GM23248 (cell line): ENCODE data around the gene BBOX1. TPM values are rescaled to one million over a fixed set of nuclear protein-coding genes. Genes with fewer than 3 reads are reported as not detected.
A peak's percentile ranks its signal among the peaks of the same experiment; 100 is the strongest.

Source experiments
- DNase-seq: peaks from one replicate; pipeline ENCODE4 v3.0.0-alpha.2; 2015
- H2AFZ ChIP-seq: fragments of 200-600 bp; sonication (generic); 2 replicates; pipeline ENCODE4 v1.6.1; 2016; ENCODE audit warnings: antibody characterized with exemption
- H3F3A ChIP-seq: fragments of 200-600 bp; sonication (generic); 2 replicates; pipeline ENCODE4 v1.6.1; 2016; ENCODE audit warnings: mild to moderate bottlenecking, antibody characterized with exemption, mixed run types; ENCODE audit not compliant: insufficient read depth
- H3K27ac ChIP-seq: fragments of 200-600 bp; sonication (generic); 2 replicates; pipeline ENCODE4 v1.5.1; 2016; ENCODE audit warnings: mild to moderate bottlenecking
- H3K27me3 ChIP-seq: fragments of 200-600 bp; sonication (generic); replicated peaks from 2 replicates; pipeline ENCODE4 v1.6.1; 2016; ENCODE audit warnings: mild to moderate bottlenecking; ENCODE audit not compliant: insufficient read depth
- H3K36me3 ChIP-seq: fragments of 200-600 bp; sonication (generic); 2 replicates; pipeline ENCODE4 v1.6.1; 2016; ENCODE audit warnings: low read depth, mild to moderate bottlenecking
- H3K4me1 ChIP-seq: fragments of 200-600 bp; sonication (generic); 2 replicates; pipeline ENCODE4 v1.6.1; 2016; ENCODE audit warnings: mild to moderate bottlenecking; ENCODE audit not compliant: insufficient read depth
- H3K4me2 ChIP-seq: fragments of 200-600 bp; sonication (generic); one replicate; pipeline ENCODE4 v1.6.1; 2016; ENCODE audit warnings: mild to moderate bottlenecking; ENCODE audit not compliant: unreplicated experiment
- H3K4me3 ChIP-seq: fragments of 200-600 bp; sonication (generic); 2 replicates; pipeline ENCODE4 v1.5.1; 2016; ENCODE audit warnings: mild to moderate bottlenecking
- H3K79me2 ChIP-seq: fragments of 200-600 bp; sonication (generic); 2 replicates; pipeline ENCODE4 v1.6.1; 2016; ENCODE audit warnings: mild to moderate bottlenecking; ENCODE audit not compliant: insufficient read depth
- H3K9ac ChIP-seq: fragments of 200-600 bp; sonication (generic); 2 replicates; pipeline ENCODE4 v1.6.1; 2016; ENCODE audit warnings: mild to moderate bottlenecking
- H3K9me2 ChIP-seq: fragments of 200-600 bp; sonication (generic); 2 replicates; pipeline ENCODE4 v1.6.1; 2016; ENCODE audit warnings: mixed run types, mild to moderate bottlenecking, moderate library complexity; ENCODE audit not compliant: insufficient read depth
- H3K9me3 ChIP-seq: fragments of 200-600 bp; sonication (generic); one replicate; pipeline ENCODE4 v1.6.1; 2017; ENCODE audit warnings: low read depth
- H4K20me1 ChIP-seq: fragments of 200-600 bp; sonication (generic); 2 replicates; pipeline ENCODE4 v1.6.0; 2016; ENCODE audit not compliant: insufficient read depth
- EZH2 ChIP-seq: fragments of 200-600 bp; sonication (generic); IDR thresholded peaks from 2 replicates; pipeline ENCODE4 v1.6.1; 2018; ENCODE audit warnings: antibody characterized with exemption, mild to moderate bottlenecking; ENCODE audit not compliant: insufficient read depth, poor library complexity, severe bottlenecking
- EZH2phosphoT487 ChIP-seq: fragments of 200-600 bp; sonication (generic); IDR thresholded peaks from 2 replicates; pipeline ENCODE4 v1.6.1; 2018; ENCODE audit warnings: antibody characterized with exemption, moderate library complexity, mild to moderate bottlenecking, low read depth; ENCODE audit not compliant: insufficient read depth
- WGBS, 2 experiments: methylation state at CpG; one replicate each; pipeline ENCODE4 v1.1.6; 2015 to 2017; ENCODE audit warnings: low lambda C conversion rate in 2 of 2, low coverage in 1 of 2; ENCODE audit errors: missing lambda C conversion rate in 2 of 2; 5-methylcytosine and 5-hydroxymethylcytosine counted together
- in situ Hi-C: fragments of 300-500 bp; cut with MboI; formaldehyde crosslinking; loops from 2 replicates; pipeline ENCODE4 v1.15.0; 2020
- polyA plus RNA-seq: library from polyadenylated mRNA; unstranded; fragments of >200 nt; fragmentation: Nextera tagmentation; extraction: Ambion mirVana; gene quantifications from 2 replicates; pipeline ENCODE4 v1.2.1, GENCODE V29; 2016
- total RNA-seq: library from RNA; depleted of rRNA; stranded (reverse); fragments of >200 nt; shearing (Covaris generic); gene quantifications from 2 replicates; pipeline ENCODE4 v1.2.3, GENCODE V29; 2014; rRNA removed

Gene BBOX1, protein sequence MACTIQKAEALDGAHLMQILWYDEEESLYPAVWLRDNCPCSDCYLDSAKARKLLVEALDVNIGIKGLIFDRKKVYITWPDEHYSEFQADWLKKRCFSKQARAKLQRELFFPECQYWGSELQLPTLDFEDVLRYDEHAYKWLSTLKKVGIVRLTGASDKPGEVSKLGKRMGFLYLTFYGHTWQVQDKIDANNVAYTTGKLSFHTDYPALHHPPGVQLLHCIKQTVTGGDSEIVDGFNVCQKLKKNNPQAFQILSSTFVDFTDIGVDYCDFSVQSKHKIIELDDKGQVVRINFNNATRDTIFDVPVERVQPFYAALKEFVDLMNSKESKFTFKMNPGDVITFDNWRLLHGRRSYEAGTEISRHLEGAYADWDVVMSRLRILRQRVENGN
- total RNA-seq (not detected in 2 replicates), polyA plus RNA-seq (0.23 TPM in 1 of 2 replicates, not detected in the other)

DNA sequence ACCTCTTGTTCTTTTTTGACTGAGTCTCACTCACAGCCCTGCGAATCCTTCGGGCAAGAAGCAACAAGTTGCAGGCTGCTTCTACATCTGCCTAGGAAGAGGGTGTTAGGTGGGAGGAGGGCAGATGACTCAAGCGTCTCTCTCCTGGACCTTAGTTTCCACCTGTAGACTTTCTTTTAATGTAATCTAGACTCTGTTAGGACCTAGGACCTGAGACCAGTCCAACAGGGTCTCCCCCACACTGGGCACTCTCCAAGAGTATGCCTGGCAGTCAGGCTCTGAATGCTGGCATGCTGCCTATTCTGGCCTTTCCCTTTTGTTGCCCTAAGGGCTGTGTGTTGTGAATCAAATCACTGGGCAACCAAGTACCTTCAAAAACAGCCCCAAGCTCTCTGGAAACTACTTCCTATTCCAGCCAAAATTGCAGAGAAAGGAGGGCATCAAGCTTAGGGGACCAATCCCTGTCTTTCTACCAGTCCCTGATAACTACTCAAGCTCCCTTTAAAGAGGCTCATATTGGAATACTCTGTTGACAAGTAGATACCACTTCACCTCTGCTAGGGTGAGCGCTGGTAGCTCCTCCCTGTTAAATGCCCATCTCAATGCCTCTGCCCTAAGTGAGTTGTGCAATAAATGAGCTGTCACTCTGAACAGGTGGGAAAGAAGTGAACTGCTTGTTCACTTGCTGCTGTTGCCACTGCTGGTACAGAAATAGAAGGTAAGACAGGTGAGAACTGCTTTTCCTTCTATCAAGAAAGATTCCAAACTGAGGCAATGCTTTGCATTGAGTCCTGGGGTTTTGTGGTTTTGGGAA is at the start of gene BBOX1:
TSS of gene BBOX1 (plus strand) at position 514 of the 814 bp plus-strand sequence. CDS start 14,616 bp downstream, outside the sequence.
- H3K27ac ChIP-seq, result no peak within 1 kb of the TSS
- no peak for DNase-seq
- no peak within 1 kb of the TSS for H3K4me2 ChIP-seq
- H3K9me2 ChIP-seq, result no peaks in the 10 kb centered on the region
- no peak within 1 kb of the TSS for H3K4me3 ChIP-seq
- TF ChIP-seq EZH2 (no peak), EZH2phosphoT487 (no peak)
- H4K20me1 ChIP-seq, result no peaks in the 10 kb centered on the region
- H3K79me2 ChIP-seq, result no peaks in the 10 kb centered on the region
- H3K36me3 ChIP-seq, result no peaks in the 10 kb centered on the region
- H3F3A ChIP-seq, result no peaks in the 10 kb centered on the region
- 66 to 70% methylated on average over 4 of the region's 4 CpGs for WGBS, 2 experiments
- no peak within 1 kb of the TSS for H2AFZ ChIP-seq
- no peaks in the 10 kb centered on the region for H3K9me3 ChIP-seq
- in situ Hi-C loops, result no loop called here
- no peaks in the 10 kb centered on the region for H3K27me3 ChIP-seq
- no peak within 1 kb of the TSS for H3K9ac ChIP-seq
- H3K4me1 ChIP-seq, result no peaks in the 10 kb centered on the region

DNA sequence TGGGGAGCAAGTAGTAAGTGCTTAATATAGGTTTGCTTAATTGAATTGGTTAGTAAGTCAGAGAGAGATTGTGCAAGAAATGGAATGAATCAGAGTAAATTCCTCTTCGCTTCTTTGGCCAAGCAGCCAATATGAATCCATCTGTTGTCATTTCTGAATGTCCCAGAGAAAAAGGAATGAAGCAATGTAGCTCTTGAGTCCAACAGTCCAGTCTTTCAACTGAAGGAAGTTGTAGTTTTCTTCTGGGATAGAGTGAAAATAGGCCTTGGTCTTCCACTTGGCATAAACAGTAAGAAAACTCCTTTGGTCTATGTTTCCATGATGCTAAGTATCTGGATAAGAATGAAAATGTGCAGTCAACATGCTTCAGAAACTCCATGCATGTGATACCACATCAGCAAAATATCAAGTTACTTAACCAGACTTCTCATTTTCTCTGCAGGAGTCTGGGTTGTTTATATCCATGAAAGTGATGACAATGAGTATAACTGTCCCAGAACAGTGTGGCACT is 48.5 kb upstream of the BBOX1 start:
- Histone ChIP-seq H3K27ac (peak overlapping the region; percentile 62), H3K9ac (0 out of 2 replicates have a peak overlapping the region, but pooled peaks have one; percentile 3), H3K27me3 (no peaks in the 10 kb centered on the region), H3K4me3 (no peak overlapping the region), H3K79me2 (peaks cover 35% of the 10 kb centered on the region), H3K9me2 (0 out of 2 replicates have a peak, but pooled peaks cover 4% of the 10 kb centered on the region), H4K20me1 (no peaks in the 10 kb centered on the region), H3K36me3 (no peaks in the 10 kb centered on the region), H3F3A (peaks cover 32% of the 10 kb centered on the region), H3K9me3 (no peaks in the 10 kb centered on the region), H3K4me1 (peaks cover 46% of the 10 kb centered on the region), H3K4me2 (peak overlapping the region; percentile 37), H2AFZ (0 out of 2 replicates have a peak overlapping the region, but pooled peaks have one; percentile 3)
- in situ Hi-C loops, result loop anchor here (25.0 kb wide), 1 partner anchor 495 kb away; no protein-coding TSS in a partner anchor
- TF ChIP-seq EZH2phosphoT487, result no peak
- TF ChIP-seq EZH2, result no peak
- DNase-seq, result peak; percentile 92
- 0 to 6% methylated on average over 1 of the region's 1 CpG for WGBS, 2 experiments

DNA sequence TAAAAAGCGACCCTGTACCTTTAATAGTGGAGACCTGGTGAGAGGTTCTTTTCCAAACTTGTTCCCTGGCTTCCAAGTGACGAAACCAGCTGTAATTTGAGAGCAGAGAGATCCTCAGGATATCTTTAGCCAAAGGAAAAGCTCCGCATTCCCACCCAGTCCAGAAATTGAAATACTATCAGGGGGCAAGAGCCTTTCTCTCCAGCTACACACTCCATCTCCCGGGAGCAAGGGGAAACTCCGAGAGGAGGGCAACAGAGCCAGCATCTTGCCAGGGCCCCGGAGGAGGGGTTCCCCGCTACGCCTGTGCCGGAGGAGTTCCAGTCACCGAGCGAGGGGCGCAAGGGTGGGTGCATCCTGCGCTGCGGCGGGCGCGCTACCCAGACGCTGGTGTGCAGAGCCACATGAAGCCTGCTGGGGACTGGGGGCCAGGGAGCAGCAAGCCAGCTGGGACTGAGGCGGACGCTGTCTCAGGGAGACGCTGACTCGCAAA is 46.6 kb upstream of the BBOX1 start, which contains the start of gene FIBIN:
TSS of gene FIBIN (plus strand) at position 148 of the 493 bp plus-strand sequence. CDS start 415 bp downstream, outside the sequence.
- H3K9ac ChIP-seq, result peak within 1 kb of the TSS; percentile 80
- peak within 1 kb of the TSS; percentile 89 for H2AFZ ChIP-seq
- peaks cover 37% of the 10 kb centered on the region for H3K79me2 ChIP-seq
- peak; percentile 69 for DNase-seq
- WGBS, 2 experiments, result 0 to 1% methylated on average over 22 of the region's 22 CpGs
- H3K9me3 ChIP-seq, result no peaks in the 10 kb centered on the region
- H3K4me2 ChIP-seq, result peak within 1 kb of the TSS; percentile 92
- peak within 1 kb of the TSS; percentile 95 for H3K4me3 ChIP-seq
- TF ChIP-seq EZH2phosphoT487 (no peak), EZH2 (no peak)
- no peaks in the 10 kb centered on the region for H4K20me1 ChIP-seq
- 0 out of 2 replicates have a peak, but pooled peaks cover 4% of the 10 kb centered on the region for H3K9me2 ChIP-seq
- no peaks in the 10 kb centered on the region for H3K36me3 ChIP-seq
- in situ Hi-C loops, result loop anchor here (25.0 kb wide), 1 partner anchor 493 kb away; no protein-coding TSS in a partner anchor
- no peaks in the 10 kb centered on the region for H3K27me3 ChIP-seq
- H3K27ac ChIP-seq, result peak within 1 kb of the TSS; percentile 62
- H3F3A ChIP-seq, result peaks cover 26% of the 10 kb centered on the region
- H3K4me1 ChIP-seq, result peaks cover 35% of the 10 kb centered on the region
